Mesothelial cell of epicardium (in vitro differentiated cells): ENCODE measurements around the gene CTNNA2. TPM values are rescaled to one million over a fixed set of nuclear protein-coding genes. Genes with fewer than 3 reads are reported as not detected.
A peak's percentile ranks its signal among the peaks of the same experiment; 100 is the strongest.

Experiments used
- DNase-seq, 2 experiments: peaks; one replicate each; pipeline ENCODE4 v3.0.0; 2021; ENCODE audit warnings: low spot score in 2 of 2; ENCODE audit not compliant: unreplicated experiment in 2 of 2
- H3K27ac Mint-ChIP-seq: 2 replicates; pipeline ENCODE4 v1.8.0; 2021; ENCODE audit warnings: mixed read lengths
- H3K27me3 Mint-ChIP-seq: 2 replicates; pipeline ENCODE4 v1.8.0; 2021; ENCODE audit warnings: low read depth, mixed read lengths
- H3K36me3 Mint-ChIP-seq: 2 replicates; pipeline ENCODE4 v1.8.0; 2021; ENCODE audit warnings: mixed read lengths
- H3K4me1 Mint-ChIP-seq: 2 replicates; pipeline ENCODE4 v1.8.0; 2021; ENCODE audit warnings: mixed read lengths
- H3K4me3 Mint-ChIP-seq: 2 replicates; pipeline ENCODE4 v1.8.0; 2021; ENCODE audit warnings: mild to moderate bottlenecking, moderate library complexity, mixed read lengths
- H3K9me3 Mint-ChIP-seq: 2 replicates; pipeline ENCODE4 v1.8.0; 2021; ENCODE audit warnings: mixed read lengths
- total RNA-seq: library from RNA; stranded (reverse); gene quantifications from 3 replicates; pipeline ENCODE4 v1.2.1, GENCODE V29; 2021
- TF ChIP-seq, protein P1 (sequence below): fragments of 200-600 bp; sonication (generic); IDR thresholded peaks from one replicate; pipeline ENCODE4 v1.5.0; 2021; ENCODE audit warnings: antibody characterized with exemption; ENCODE audit not compliant: unreplicated experiment

CTNNA2 gene
- total RNA-seq, 1 donor from 2014 or later = 4.9 TPM

DNA sequence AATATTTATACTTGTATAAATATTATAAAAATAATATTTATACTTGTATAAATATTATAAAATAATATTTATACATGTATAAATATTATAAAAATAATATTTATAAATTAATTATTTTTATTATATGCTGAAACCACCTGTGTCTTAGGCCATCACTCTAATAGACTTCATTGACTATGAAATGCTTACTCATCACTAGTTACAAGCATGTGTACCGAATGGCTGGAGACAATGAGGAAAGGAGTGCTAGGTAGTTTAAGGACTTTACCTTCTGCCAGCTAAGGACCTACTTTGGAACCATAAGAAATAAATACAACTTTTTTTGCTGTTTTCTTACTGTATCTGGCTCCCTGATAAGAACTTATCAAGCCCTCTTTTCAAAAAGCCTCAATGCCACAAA lies 562.9 kb downstream of the CTNNA2 start:
- no peak overlapping the region for H3K27ac Mint-ChIP-seq
- H3K9me3 Mint-ChIP-seq = peaks cover 2% of the 10 kb centered on the region
- H3K4me3 Mint-ChIP-seq = no peak overlapping the region
- peaks cover 10% of the 10 kb centered on the region for H3K27me3 Mint-ChIP-seq
- TF ChIP-seq, protein P1, sequence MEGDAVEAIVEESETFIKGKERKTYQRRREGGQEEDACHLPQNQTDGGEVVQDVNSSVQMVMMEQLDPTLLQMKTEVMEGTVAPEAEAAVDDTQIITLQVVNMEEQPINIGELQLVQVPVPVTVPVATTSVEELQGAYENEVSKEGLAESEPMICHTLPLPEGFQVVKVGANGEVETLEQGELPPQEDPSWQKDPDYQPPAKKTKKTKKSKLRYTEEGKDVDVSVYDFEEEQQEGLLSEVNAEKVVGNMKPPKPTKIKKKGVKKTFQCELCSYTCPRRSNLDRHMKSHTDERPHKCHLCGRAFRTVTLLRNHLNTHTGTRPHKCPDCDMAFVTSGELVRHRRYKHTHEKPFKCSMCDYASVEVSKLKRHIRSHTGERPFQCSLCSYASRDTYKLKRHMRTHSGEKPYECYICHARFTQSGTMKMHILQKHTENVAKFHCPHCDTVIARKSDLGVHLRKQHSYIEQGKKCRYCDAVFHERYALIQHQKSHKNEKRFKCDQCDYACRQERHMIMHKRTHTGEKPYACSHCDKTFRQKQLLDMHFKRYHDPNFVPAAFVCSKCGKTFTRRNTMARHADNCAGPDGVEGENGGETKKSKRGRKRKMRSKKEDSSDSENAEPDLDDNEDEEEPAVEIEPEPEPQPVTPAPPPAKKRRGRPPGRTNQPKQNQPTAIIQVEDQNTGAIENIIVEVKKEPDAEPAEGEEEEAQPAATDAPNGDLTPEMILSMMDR = no peak
- DNase-seq = no peak
- H3K36me3 Mint-ChIP-seq = no peaks in the 10 kb centered on the region
- peaks cover 28% of the 10 kb centered on the region for H3K4me1 Mint-ChIP-seq

DNA sequence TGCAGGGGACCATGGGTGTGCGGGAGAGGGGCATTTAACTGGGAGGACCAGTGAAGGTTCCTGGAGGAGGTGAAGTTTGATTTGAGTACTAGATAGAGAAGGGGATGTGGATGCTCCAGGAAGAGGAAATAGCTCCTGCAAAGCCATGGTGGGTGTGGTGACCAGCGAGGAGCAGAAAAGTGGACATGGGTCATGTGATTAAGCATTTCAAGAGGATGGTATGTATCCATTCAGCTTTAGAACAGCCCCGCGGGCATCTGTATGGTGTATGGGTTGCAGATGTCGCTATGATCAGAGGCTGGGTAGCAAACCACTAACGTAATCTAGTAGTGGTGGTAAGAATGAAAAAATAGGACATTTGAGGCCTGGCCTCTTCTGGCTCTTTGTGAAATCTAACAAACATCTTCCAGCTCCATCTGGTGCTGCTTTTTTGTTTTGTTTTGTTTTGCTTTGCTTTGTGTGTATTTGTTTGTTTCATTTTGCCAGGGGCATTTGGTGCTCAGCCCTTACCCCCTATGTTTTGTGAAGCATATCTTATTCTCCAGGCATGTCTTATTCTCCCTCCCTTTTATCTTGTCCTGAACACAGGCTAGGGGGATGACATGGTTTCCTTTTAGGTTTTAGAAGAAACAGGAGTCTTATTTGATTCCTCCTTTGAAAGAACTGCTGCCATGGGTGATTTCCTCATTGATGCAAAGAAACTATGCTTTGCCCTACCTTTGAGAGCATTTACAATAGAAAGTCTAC lies 565.6 kb downstream of the CTNNA2 start:
- Mint-ChIP-seq H3K36me3 (no peaks in the 10 kb centered on the region), H3K27ac (no peak overlapping the region), H3K9me3 (no peaks in the 10 kb centered on the region), H3K4me1 (peaks cover 27% of the 10 kb centered on the region), H3K4me3 (no peak overlapping the region), H3K27me3 (no peaks in the 10 kb centered on the region)
- no peak for DNase-seq
- TF ChIP-seq, protein P1 = no peak

DNA sequence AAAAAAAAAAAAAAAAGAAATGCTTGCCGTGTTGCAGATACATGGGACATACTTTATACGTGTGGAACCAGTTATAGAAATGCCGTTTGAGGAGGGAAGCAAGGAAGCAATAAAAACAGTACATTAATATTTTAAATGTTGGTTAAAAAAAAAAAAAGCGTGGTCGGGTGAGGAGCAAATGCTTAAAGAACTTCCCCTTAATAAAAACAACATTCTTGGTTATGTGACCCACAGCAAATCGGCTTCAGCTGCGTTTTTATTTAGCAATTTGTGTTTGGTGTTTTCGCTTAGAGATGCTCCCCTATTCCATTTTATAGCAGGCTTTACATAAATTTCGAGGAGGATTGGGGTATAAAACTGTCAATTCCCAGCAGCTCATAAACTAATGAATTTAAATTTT lies 568.1 kb downstream of the CTNNA2 start:
- Mint-ChIP-seq H3K4me3 (peak overlapping the region; percentile 27), H3K27me3 (no peaks in the 10 kb centered on the region), H3K9me3 (no peaks in the 10 kb centered on the region), H3K4me1 (peaks cover 16% of the 10 kb centered on the region), H3K27ac (peak overlapping the region; percentile 23), H3K36me3 (no peaks in the 10 kb centered on the region)
- DNase-seq = no peak
- TF ChIP-seq, protein P1 = no peak

DNA sequence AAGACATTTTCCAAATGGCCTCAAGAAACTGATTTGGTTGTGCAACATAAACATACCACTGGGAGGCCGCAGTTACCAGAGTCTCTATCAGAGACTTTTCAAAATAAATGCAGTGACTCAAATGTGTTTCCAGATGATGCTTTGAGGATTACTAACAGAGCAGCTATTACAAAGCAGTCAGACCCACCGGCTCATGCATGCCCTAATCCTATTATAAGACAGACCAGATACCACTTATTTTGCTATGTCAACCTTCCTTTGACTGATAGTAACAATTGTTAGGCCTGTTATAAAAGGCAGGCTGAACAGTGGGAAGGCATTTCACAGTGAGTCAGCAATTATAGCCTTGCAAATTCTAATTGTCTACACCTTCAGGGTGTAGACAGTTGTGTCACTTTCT lies 574.0 kb downstream of the CTNNA2 start:
- Mint-ChIP-seq H3K9me3 (no peaks in the 10 kb centered on the region), H3K4me1 (peaks cover 23% of the 10 kb centered on the region), H3K36me3 (no peaks in the 10 kb centered on the region), H3K4me3 (no peak overlapping the region), H3K27me3 (peaks cover under 1% of the 10 kb centered on the region), H3K27ac (no peak overlapping the region)
- TF ChIP-seq, protein P1 = no peak
- DNase-seq = no peak

DNA sequence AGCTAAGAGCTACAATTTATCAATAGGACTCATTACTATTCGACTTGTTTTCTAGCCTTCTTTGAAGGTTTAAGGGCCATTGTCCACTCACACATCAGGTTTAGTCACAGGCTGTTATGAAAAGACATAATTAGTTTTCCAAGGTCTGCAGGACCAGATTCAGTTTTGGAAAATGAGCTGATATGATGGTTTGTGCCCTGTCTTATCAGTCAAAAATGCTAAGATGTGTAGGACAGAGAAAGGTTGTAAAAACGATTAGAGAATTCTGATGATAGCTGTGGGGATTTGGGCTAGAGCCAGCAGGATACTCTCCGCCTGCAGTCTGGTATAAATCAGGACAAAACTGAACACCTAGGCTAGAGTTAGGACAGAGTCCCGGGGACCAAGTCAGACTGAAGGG lies 578.4 kb downstream of the CTNNA2 start:
- Mint-ChIP-seq H3K9me3 (no peaks in the 10 kb centered on the region), H3K36me3 (no peaks in the 10 kb centered on the region), H3K4me3 (no peak overlapping the region), H3K4me1 (peaks cover 23% of the 10 kb centered on the region), H3K27me3 (peaks cover 3% of the 10 kb centered on the region), H3K27ac (peak overlapping the region; percentile 37)
- no peak for DNase-seq
- TF ChIP-seq, protein P1 = no peak
